ENCODE results near the gene ELOVL2. TPM values are rescaled to one million over a fixed set of nuclear protein-coding genes. Genes with fewer than 3 reads are reported as not detected.

ELOVL2 gene
- total RNA-seq, 1 experiment from 2014 or later = 0.07 TPM

GRCh38 chr6:11054722-11055121 lies 10.6 kb upstream of the ELOVL2 start:
- H3K27me3 ChIP-seq (ENCODE audit: low read length) = no peaks in the 10 kb centered on the region
- H4K20me1 ChIP-seq (ENCODE audit: insufficient read depth, low read depth, low read length) = no peaks in the 10 kb centered on the region
- no peak overlapping the region for H3K9ac ChIP-seq (ENCODE audit: low read length)
- DNase-seq = no peak
- no peak overlapping the region for H3K4me2 ChIP-seq (ENCODE audit: low read depth, low read length, poor library complexity, severe bottlenecking)
- no peaks in the 10 kb centered on the region for H3K4me1 ChIP-seq (ENCODE audit: low read length)
- H3K36me3 ChIP-seq (ENCODE audit: insufficient read depth, low read length) = no peaks in the 10 kb centered on the region
- no peak overlapping the region for H3K27ac ChIP-seq (ENCODE audit: low read length)
- no peaks in the 10 kb centered on the region for H3K9me2 ChIP-seq (replicated peaks; ENCODE audit: insufficient read depth, low read length)
- H3K9me3 ChIP-seq (ENCODE audit: low read length) = no peaks in the 10 kb centered on the region
- H3K79me2 ChIP-seq (ENCODE audit: low read length) = no peaks in the 10 kb centered on the region
- H3K4me3 ChIP-seq (ENCODE audit: low read length) = no peak overlapping the region
- no peak overlapping the region for H2AFZ ChIP-seq (ENCODE audit: low read length)

- Histone ChIP-seq H3K79me2 (ENCODE audit: low read length) (no peaks in the 10 kb centered on the region), H3K4me1 (ENCODE audit: low read length) (no peaks in the 10 kb centered on the region), H3K27me3 (ENCODE audit: low read length) (no peaks in the 10 kb centered on the region), H3K36me3 (ENCODE audit: insufficient read depth, low read length) (no peaks in the 10 kb centered on the region), H3K9me2 (replicated peaks; ENCODE audit: insufficient read depth, low read length) (no peaks in the 10 kb centered on the region), H3K4me2 (ENCODE audit: low read depth, low read length, poor library complexity, severe bottlenecking) (no peak overlapping the region), H2AFZ (ENCODE audit: low read length) (no peak overlapping the region), H3K9me3 (ENCODE audit: low read length) (no peaks in the 10 kb centered on the region), H3K4me3 (ENCODE audit: low read length) (no peak overlapping the region), H3K9ac (ENCODE audit: low read length) (no peak overlapping the region), H3K27ac (ENCODE audit: low read length) (no peak overlapping the region), H4K20me1 (ENCODE audit: insufficient read depth, low read depth, low read length) (no peaks in the 10 kb centered on the region)
- DNase-seq = no peak
Measured at GRCh38 chr6:11053307-11053706, 9.2 kb upstream of the ELOVL2 start.

GRCh38 chr6:11050731-11051130 lies 6.6 kb upstream of the ELOVL2 start:
- no peaks in the 10 kb centered on the region for H4K20me1 ChIP-seq (ENCODE audit: insufficient read depth, low read depth, low read length)
- no peak overlapping the region for H3K27ac ChIP-seq (ENCODE audit: low read length)
- H2AFZ ChIP-seq (ENCODE audit: low read length) = no peak overlapping the region
- H3K27me3 ChIP-seq (ENCODE audit: low read length) = no peaks in the 10 kb centered on the region
- H3K4me3 ChIP-seq (ENCODE audit: low read length) = no peak overlapping the region
- H3K4me1 ChIP-seq (ENCODE audit: low read length) = no peaks in the 10 kb centered on the region
- H3K9me2 ChIP-seq (replicated peaks; ENCODE audit: insufficient read depth, low read length) = no peaks in the 10 kb centered on the region
- no peaks in the 10 kb centered on the region for H3K9me3 ChIP-seq (ENCODE audit: low read length)
- DNase-seq = no peak
- H3K9ac ChIP-seq (ENCODE audit: low read length) = no peak overlapping the region
- H3K79me2 ChIP-seq (ENCODE audit: low read length) = no peaks in the 10 kb centered on the region
- H3K36me3 ChIP-seq (ENCODE audit: insufficient read depth, low read length) = no peaks in the 10 kb centered on the region
- H3K4me2 ChIP-seq (ENCODE audit: low read depth, low read length, poor library complexity, severe bottlenecking) = no peak overlapping the region

GRCh38 chr6:11044712-11045167 lies 635 bp upstream of the ELOVL2 start:
- no peak overlapping the region for H3K4me2 ChIP-seq (ENCODE audit: low read depth, low read length, poor library complexity, severe bottlenecking)

GRCh38 chr6:11043378-11043960 lies 636 bp downstream of the ELOVL2 start:
- Histone ChIP-seq H4K20me1 (ENCODE audit: insufficient read depth, low read depth, low read length) (no peaks in the 10 kb centered on the region), H3K9me3 (ENCODE audit: low read length) (no peaks in the 10 kb centered on the region), H3K4me2 (ENCODE audit: low read depth, low read length, poor library complexity, severe bottlenecking) (no peak overlapping the region), H3K36me3 (ENCODE audit: insufficient read depth, low read length) (no peaks in the 10 kb centered on the region), H3K27ac (ENCODE audit: low read length) (no peak overlapping the region), H3K9ac (ENCODE audit: low read length) (no peak overlapping the region), H3K4me1 (ENCODE audit: low read length) (no peaks in the 10 kb centered on the region), H3K4me3 (ENCODE audit: low read length) (no peak overlapping the region), H3K9me2 (replicated peaks; ENCODE audit: insufficient read depth, low read length) (no peaks in the 10 kb centered on the region), H3K79me2 (ENCODE audit: low read length) (no peaks in the 10 kb centered on the region), H2AFZ (ENCODE audit: low read length) (no peak overlapping the region), H3K27me3 (ENCODE audit: low read length) (no peaks in the 10 kb centered on the region)
- DNase-seq = no peak

More at GRCh38 chr6:11044712-11045167, 635 bp upstream of the ELOVL2 start:
- H3K27me3 ChIP-seq (ENCODE audit: low read length) = no peaks in the 10 kb centered on the region
- H2AFZ ChIP-seq (ENCODE audit: low read length) = no peak overlapping the region
- no peak overlapping the region for H3K9ac ChIP-seq (ENCODE audit: low read length)
- H3K36me3 ChIP-seq (ENCODE audit: insufficient read depth, low read length) = no peaks in the 10 kb centered on the region
- no peaks in the 10 kb centered on the region for H3K9me2 ChIP-seq (replicated peaks; ENCODE audit: insufficient read depth, low read length)
- no peaks in the 10 kb centered on the region for H4K20me1 ChIP-seq (ENCODE audit: insufficient read depth, low read depth, low read length)
- no peaks in the 10 kb centered on the region for H3K79me2 ChIP-seq (ENCODE audit: low read length)
- no peak overlapping the region for H3K27ac ChIP-seq (ENCODE audit: low read length)
- H3K4me3 ChIP-seq (ENCODE audit: low read length) = no peak overlapping the region
- DNase-seq = no peak
- no peaks in the 10 kb centered on the region for H3K4me1 ChIP-seq (ENCODE audit: low read length)
- no peaks in the 10 kb centered on the region for H3K9me3 ChIP-seq (ENCODE audit: low read length)

GRCh38 chr6:11042750-11043377 lies 1.2 kb downstream of the ELOVL2 start:
- H4K20me1 ChIP-seq (ENCODE audit: insufficient read depth, low read depth, low read length) = no peaks in the 10 kb centered on the region
- H3K79me2 ChIP-seq (ENCODE audit: low read length) = no peaks in the 10 kb centered on the region
- H3K4me3 ChIP-seq (ENCODE audit: low read length) = no peak overlapping the region
- H3K9me3 ChIP-seq (ENCODE audit: low read length) = no peaks in the 10 kb centered on the region
- no peaks in the 10 kb centered on the region for H3K27me3 ChIP-seq (ENCODE audit: low read length)
- H3K36me3 ChIP-seq (ENCODE audit: insufficient read depth, low read length) = no peaks in the 10 kb centered on the region
- no peak overlapping the region for H2AFZ ChIP-seq (ENCODE audit: low read length)
- no peaks in the 10 kb centered on the region for H3K4me1 ChIP-seq (ENCODE audit: low read length)
- DNase-seq = no peak
- H3K4me2 ChIP-seq (ENCODE audit: low read depth, low read length, poor library complexity, severe bottlenecking) = no peak overlapping the region
- no peak overlapping the region for H3K27ac ChIP-seq (ENCODE audit: low read length)
- no peak overlapping the region for H3K9ac ChIP-seq (ENCODE audit: low read length)
- H3K9me2 ChIP-seq (replicated peaks; ENCODE audit: insufficient read depth, low read length) = no peaks in the 10 kb centered on the region

GRCh38 chr6:11042025-11042749 lies 1.9 kb downstream of the ELOVL2 start:
- Histone ChIP-seq H3K4me3 (ENCODE audit: low read length) (no peak overlapping the region), H3K79me2 (ENCODE audit: low read length) (no peaks in the 10 kb centered on the region), H3K9ac (ENCODE audit: low read length) (no peak overlapping the region), H3K9me2 (replicated peaks; ENCODE audit: insufficient read depth, low read length) (no peaks in the 10 kb centered on the region), H3K9me3 (ENCODE audit: low read length) (no peaks in the 10 kb centered on the region), H3K4me1 (ENCODE audit: low read length) (no peaks in the 10 kb centered on the region), H3K4me2 (ENCODE audit: low read depth, low read length, poor library complexity, severe bottlenecking) (no peak overlapping the region), H3K27me3 (ENCODE audit: low read length) (no peaks in the 10 kb centered on the region), H2AFZ (ENCODE audit: low read length) (no peak overlapping the region), H3K27ac (ENCODE audit: low read length) (no peak overlapping the region), H3K36me3 (ENCODE audit: insufficient read depth, low read length) (no peaks in the 10 kb centered on the region), H4K20me1 (ENCODE audit: insufficient read depth, low read depth, low read length) (no peaks in the 10 kb centered on the region)
- no peak for DNase-seq

- Histone ChIP-seq H3K9me3 (ENCODE audit: low read length) (no peaks in the 10 kb centered on the region), H3K79me2 (ENCODE audit: low read length) (no peaks in the 10 kb centered on the region), H3K9ac (ENCODE audit: low read length) (no peak overlapping the region), H3K4me3 (ENCODE audit: low read length) (no peak overlapping the region), H4K20me1 (ENCODE audit: insufficient read depth, low read depth, low read length) (no peaks in the 10 kb centered on the region), H3K4me1 (ENCODE audit: low read length) (no peaks in the 10 kb centered on the region), H3K27ac (ENCODE audit: low read length) (no peak overlapping the region), H3K36me3 (ENCODE audit: insufficient read depth, low read length) (no peaks in the 10 kb centered on the region), H3K4me2 (ENCODE audit: low read depth, low read length, poor library complexity, severe bottlenecking) (no peak overlapping the region), H2AFZ (ENCODE audit: low read length) (no peak overlapping the region), H3K27me3 (ENCODE audit: low read length) (no peaks in the 10 kb centered on the region), H3K9me2 (replicated peaks; ENCODE audit: insufficient read depth, low read length) (no peaks in the 10 kb centered on the region)
- no peak for DNase-seq
Measured at GRCh38 chr6:11040134-11040533, 4.0 kb downstream of the ELOVL2 start.

Measured in Karpas-422 (cell line).